H1 (cell line): ENCODE measurements around the gene C3. TPM values are rescaled to one million over a fixed set of nuclear protein-coding genes. Genes with fewer than 3 reads are reported as not detected.

Experiments used
- CHD7 ChIP-seq: fragments of 300-600 bp; sonication (generic); IDR thresholded peaks from 2 replicates; pipeline ENCODE4 v1.7.1; 2012; ENCODE audit warnings: low read length, moderate library complexity, mild to moderate bottlenecking, inconsistent platforms; ENCODE audit not compliant: insufficient replicate concordance
- POLR2AphosphoS5 ChIP-seq: IDR thresholded peaks from 2 replicates; pipeline ENCODE4 v1.6.1; 2011; ENCODE audit warnings: low read depth, low read length
- RFX5 ChIP-seq: IDR thresholded peaks from 2 replicates; pipeline ENCODE4 v1.6.1; 2011; ENCODE audit warnings: low read depth, low read length, improper control_type of control experiment, borderline replicate concordance
- SAP30 ChIP-seq: fragments of 300-600 bp; sonication (generic); IDR thresholded peaks from 2 replicates; pipeline ENCODE4 v1.7.1; 2012; ENCODE audit warnings: low read length, moderate library complexity, mild to moderate bottlenecking, inconsistent platforms; ENCODE audit not compliant: insufficient read depth, insufficient replicate concordance
- polyA plus RNA-seq, 7 experiments: library from polyadenylated mRNA; depleted of rRNA in 3 of 7; stranded (reverse) in 5 of 7; unstranded in 2 of 7; fragments of >200 nt in 5 of 7; fragments of 200-250 nt in 2 of 7; gene quantifications; 1 replicate in 5 of 7; 2 replicates in 1 of 7; 4 replicates in 1 of 7; pipeline versions ENCODE4 v1.2.1 to v1.2.3, GENCODE V29; 2011 to 2013; ENCODE audit warnings: missing spikeins in 2 of 7, mixed read lengths in 2 of 7
- total RNA-seq: library from RNA; stranded (reverse); fragmentation: NEBNext Ultra II Directional; extraction: Animal tissue kit (Norgen Biotek cat#: 25700); gene quantifications from 2 replicates; pipeline ENCODE4 v1.2.1, GENCODE V29; 2021

Gene C3
- total and polyA plus RNA-seq, 2 of the 8 experiments (the other 6 are each of a cell fraction or from before 2014, with no cell fraction given) = 6.4 to 12.8 TPM

- TF ChIP-seq CHD7 = no peak
- TF ChIP-seq RFX5 = no peak
- TF ChIP-seq POLR2AphosphoS5 = no peak
- no peak for TF ChIP-seq SAP30
Observed at GRCh38 chr19:6711605-6712004, 8.8 kb downstream of the C3 start (continued).
